Measurements from ENCODE around the gene GABBR1.

GABBR1 gene

DNA sequence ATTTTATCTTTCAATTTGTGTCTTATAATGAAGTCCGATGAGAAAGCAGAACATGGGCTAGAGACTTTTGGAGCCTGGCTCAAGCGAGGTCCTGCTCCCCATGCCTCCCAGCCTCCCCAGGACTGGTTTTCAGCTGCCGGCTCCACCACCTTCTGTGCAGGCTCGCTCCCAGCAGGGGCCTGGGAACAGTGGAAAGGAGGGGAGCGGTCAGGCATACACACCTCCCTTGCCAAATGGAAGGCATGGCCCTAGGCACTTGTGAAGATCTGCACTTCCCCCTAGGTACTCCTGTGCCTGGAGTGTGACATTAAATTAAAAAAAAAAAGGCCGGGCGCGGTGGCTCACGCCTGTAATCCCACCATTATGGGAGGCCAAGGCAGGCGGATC lies 19.2 kb upstream of the GABBR1 start:
- DNase-seq: no peak

DNA sequence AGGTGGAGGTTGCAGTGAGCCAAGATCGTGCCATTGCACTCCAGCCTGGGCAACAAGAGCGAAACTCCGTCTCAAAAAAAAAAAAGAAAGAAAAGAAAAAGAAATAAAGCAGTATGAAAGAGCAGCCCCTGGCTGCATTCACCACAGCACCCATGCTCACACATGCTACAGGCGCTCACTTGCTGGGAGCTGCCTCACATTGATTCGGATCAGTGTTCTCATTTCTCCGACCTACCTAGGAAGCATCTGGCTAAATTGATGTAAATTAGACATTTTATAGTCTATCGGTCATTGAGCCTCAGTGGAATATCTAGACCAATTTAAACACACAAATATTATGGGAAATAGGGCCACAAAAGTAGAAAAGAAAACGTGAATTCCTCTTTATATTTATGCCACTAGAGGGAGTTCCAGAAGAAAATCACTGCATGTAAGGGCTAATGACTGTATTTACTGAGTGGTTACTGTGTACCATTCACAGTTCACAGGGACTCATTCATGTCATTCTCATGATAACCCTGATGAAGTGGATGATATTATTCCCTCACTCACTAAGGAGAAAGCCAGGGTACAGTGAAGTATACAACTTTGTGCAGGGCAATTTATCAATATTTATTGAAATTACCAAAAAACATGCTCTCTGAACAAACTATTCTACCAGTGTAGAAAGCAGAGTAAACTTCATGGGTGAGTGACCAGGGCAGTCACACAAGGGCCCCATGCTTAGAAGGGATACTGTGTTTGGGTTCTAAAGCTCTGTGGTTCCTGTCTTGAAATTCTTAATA lies 18.6 kb upstream of the GABBR1 start:
- DNase-seq: no peak

- DNase-seq: peak; percentile 97
Measured at GRCh38 chr6:29649701-29650673, 17.0 kb upstream of the GABBR1 start.

GRCh38 chr6:29647927-29648642 lies 15.1 kb upstream of the GABBR1 start:
- DNase-seq: no peak

- DNase-seq: no peak
Measured at GRCh38 chr6:29641430-29642148, 8.6 kb upstream of the GABBR1 start.

GRCh38 chr6:29637247-29637646 lies 4.3 kb upstream of the GABBR1 start:
- no peak for DNase-seq

GRCh38 chr6:29633534-29633905 lies 537 bp upstream of the GABBR1 start:
- DNase-seq: no peak

DNA sequence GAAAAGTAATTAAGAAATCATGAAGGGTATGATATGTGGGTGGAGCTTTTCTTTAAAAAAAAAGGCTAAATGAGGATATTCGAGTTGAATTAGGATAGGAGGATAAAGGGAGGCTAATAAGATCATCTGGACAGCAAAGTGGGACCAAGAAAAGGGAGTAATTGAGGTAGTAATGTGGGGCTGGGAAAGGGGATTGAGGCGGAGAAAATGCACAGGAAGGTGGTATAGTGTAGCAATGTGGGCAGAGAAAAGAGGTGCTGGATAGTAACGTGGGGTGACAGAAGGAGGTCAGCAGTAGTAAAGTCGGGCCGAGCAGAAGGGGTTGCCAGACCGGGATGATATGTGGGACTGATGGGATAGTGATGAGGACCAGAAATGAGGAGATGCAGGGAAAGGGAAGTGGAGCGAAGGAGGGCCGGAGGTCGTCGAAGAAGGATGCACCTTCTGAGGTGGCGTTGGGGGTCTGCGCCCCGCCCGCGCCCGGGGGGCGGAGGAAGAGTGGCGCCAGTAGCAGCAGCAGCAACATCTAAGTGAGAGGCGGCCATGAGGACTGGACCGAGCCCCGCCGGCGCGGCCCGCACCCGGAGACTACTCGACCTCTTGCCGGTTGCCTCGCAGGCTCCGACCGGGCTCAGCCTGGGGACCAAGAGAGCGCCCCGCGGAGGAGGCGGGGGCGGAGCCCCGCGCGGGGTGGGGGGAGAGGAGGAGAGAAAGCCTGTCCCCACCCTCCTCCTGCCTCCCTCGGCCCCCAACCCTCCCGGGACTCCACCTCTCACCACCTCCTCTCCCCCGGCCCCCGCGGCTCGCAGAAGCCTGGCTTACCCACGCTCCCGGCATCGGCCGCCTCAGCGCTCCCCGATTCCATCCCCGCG lies 887 bp downstream of the GABBR1 start:
- DNase-seq: peak; percentile 43

- no peak for DNase-seq
Measured at GRCh38 chr6:29631209-29631810, 1.7 kb downstream of the GABBR1 start.

GRCh38 chr6:29630315-29630714 lies 2.7 kb downstream of the GABBR1 start:
- DNase-seq: no peak

DNA sequence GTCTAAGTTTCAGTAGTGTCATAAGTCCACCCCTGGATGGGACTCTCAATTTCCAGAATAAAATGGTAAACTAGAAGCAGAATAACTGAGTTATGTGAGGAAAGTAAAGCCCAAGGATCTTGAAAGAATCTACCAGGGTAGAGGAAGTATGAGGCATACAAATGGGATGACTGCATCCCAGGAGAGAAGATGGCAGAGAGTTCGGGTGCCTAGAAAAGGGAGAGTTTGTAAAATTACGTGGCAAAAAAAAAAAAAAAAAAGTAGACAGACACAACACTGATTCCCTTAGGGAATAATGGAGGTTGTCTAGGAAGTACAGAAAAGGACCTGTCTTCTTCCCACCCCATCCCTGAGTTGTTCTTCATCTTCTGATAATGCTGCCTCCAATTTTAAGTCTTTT lies 3.4 kb downstream of the GABBR1 start:
- DNase-seq: no peak

DNA sequence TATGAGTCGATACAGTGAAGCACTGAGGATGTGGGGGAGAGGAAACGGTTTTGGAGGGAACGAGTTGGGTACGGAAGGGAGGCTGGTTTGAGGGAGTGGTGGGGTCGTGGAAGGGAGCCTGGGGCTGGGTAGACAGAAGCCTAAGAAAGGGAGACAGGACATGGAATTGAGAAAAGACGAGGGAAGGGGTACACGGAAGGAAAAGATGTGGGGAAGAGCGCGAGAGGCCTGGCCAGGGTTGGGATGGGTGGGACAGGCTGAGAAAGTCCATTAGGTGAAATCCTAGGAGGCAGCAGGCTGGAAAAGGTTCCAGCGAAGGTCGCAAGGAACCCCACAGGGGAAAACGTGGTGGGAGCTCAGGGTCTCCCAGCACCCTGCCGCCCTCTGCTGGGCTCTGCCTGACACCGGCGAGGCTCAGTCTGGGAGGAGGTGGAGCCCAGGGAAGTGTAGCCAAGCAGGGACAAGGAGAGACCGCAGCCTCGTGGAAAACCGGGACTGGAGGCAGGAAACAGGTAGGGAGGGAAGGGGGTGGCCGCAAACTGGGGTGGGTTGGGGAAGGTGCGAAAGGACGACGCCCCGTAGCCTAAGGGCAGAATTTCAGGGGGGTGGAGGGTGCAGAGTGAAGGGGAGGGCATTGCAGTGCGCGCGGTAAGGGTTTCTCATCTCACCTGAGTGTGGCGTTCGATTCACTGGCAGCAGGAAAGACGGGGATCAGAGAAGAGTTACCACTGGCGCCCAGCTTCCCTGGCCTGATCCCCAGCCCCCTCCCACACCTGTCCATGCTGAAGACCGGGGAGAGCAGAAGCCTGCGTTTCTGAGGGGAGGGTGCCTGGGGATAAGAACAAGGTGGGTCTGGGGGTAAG lies 4.3 kb downstream of the GABBR1 start:
- peak; percentile 30 for DNase-seq

DNA sequence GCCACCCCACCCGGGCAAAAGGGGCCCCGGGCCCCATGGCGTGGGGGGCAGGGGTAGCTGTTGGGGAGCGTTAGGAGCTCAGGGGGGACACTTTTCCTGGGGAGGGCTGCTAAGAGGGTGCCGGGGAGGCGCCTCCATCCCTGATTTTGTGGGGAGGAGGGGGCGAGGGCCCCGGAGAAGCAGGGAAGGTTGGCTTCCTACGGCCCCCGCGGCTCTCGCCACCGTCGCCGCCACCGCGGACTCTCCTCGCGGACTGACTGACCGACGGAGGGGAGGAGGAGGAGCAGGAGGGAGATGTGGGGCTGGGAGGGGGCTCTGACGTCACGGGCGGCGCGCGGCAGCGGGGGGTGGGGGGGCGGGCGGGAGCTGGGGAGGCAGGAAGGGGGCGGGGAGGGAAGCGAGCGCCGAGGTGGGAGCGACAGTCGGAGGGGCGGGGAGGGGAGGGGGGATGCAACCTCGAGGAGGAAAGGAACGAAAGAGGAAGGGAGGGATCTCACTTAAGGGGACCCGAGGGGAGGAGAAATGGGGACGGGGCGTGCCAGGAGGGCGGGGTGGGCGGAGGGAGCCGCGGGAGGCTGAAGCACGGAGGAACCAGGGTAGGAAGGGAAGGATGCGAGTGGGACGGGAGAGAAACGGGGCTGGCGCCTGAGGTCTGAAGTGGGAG lies 5.1 kb downstream of the GABBR1 start:
- peak; percentile 30 for DNase-seq

- no peak for DNase-seq
Measured at GRCh38 chr6:29626948-29627754, 5.8 kb downstream of the GABBR1 start.

DNA sequence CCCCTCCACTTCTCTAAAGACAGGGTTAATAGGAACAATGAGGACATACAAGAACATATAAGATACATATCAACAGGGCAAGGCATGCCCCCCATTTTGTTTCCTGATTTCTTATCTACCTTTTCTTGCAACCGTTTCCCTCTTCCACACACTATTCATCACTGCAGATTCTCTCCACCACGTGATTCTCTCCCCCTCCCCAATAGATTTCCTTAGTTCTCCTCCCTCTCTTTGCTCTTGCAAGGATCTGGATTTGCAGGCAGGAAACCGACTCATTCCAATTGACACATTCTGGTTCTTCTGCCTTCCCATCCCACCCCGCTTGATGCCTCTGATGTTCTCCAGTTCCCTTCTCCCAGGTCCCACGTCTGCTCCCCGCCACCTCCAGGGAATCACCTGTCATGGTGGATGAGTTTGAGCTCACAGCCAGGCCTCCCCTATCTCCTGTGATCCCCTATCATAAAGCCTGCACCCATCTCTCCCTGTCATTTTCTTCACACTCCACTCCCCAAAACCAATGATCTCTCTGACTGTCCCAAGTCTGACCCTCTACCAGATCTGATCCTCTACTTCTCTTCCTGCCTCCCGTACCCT lies 7.5 kb downstream of the GABBR1 start:
- DNase-seq: no peak

GRCh38 chr6:29624520-29624961 lies 8.4 kb downstream of the GABBR1 start:
- DNase-seq: no peak

GRCh38 chr6:29620630-29621029 lies 12.4 kb downstream of the GABBR1 start:
- DNase-seq: no peak

GRCh38 chr6:29619578-29620160 lies 13.3 kb downstream of the GABBR1 start:
- no peak for DNase-seq

Measured in activated CD4-positive, alpha-beta T cell treated with anti-CD3 and anti-CD28 coated beads for 1 hour (primary cell).